Subcutaneous abdominal adipose tissue (tissue), 5 donors: Measurements from ENCODE around the gene RNF44.

Source experiments
- H3K27ac ChIP-seq: one replicate; pipeline ENCODE4 v1.7.0; 2013; ENCODE audit warnings: low read depth, mild to moderate bottlenecking, inconsistent platforms, low read length, moderate library complexity
- H3K27me3 ChIP-seq, 5 donors: one replicate each; pipeline ENCODE4 v1.7.0; 2013; ENCODE audit warnings: low read length in 5 of 5, inconsistent platforms in 1 of 5; ENCODE audit not compliant: control insufficient read depth in 5 of 5, insufficient read depth in 4 of 5
- H3K36me3 ChIP-seq, 5 donors: one replicate each; pipeline ENCODE4 v1.7.0; 2013; ENCODE audit warnings: low read length in 5 of 5; ENCODE audit not compliant: control insufficient read depth in 5 of 5, insufficient read depth in 5 of 5
- H3K4me1 ChIP-seq, 5 donors: one replicate each; pipeline ENCODE4 v1.7.0; 2013; ENCODE audit warnings: low read length in 5 of 5, mild to moderate bottlenecking in 3 of 5, moderate library complexity in 1 of 5; ENCODE audit not compliant: control insufficient read depth in 5 of 5, insufficient read depth in 5 of 5
- H3K4me3 ChIP-seq, 5 donors: one replicate each; pipeline ENCODE4 v1.7.0; 2013; ENCODE audit warnings: low read length in 5 of 5, low read depth in 1 of 5
- H3K9ac ChIP-seq, 5 donors: one replicate each; pipeline ENCODE4 v1.7.0; 2013; ENCODE audit warnings: low read length in 5 of 5, mild to moderate bottlenecking in 4 of 5, moderate library complexity in 3 of 5
- H3K9me3 ChIP-seq, 5 donors: one replicate each; pipeline ENCODE4 v1.7.0; 2013; ENCODE audit warnings: low read length in 5 of 5; ENCODE audit not compliant: control insufficient read depth in 5 of 5
- donor health status: healthy.
- donor health status: healthy.
- donor health status: healthy.
- donor health status: healthy.
- donor health status: healthy.

RNF44 gene

DNA sequence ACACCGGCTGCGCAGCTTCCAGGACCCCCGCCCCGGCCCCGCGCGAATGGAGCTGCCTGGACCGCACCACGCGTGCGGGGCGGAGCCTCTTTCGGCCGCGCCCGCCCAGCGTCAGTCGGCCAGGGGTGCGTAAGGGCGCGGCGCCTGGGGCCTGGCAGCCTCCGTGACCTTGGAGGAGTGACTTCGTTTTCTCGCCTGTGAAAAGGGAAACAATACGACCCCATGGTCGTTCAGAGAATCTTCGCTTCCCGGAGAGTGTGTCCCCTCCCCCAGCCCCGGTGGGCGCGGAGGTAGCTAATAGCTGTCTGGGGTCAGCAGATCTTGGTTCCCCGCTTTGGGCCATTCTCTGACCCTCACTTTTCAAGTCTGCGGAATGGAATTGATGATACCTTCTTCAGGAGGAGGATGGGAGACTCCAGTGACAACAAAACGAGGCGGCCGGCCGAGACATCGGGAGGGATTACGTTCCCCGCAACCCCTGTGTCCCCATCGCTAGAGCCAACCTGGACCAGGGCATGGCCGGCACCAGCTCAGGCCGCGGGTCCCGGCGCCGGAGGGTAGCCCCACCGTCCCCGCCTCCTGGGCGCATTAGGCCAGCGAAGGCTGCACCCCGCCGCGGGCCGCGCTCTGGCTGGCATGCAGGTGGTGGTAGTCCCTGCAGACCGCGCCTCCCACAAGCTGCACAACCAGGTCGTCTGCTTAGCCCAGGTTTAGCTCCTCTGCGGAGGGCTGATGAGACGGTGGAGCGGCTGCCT, 6.4 kb upstream of the RNF44 start:
- Histone ChIP-seq H3K27ac (no peak overlapping the region), H3K9ac (peak overlapping the region; percentile 48 to 80 (median 57)), H3K36me3 (no peaks in the 10 kb centered on the region), H3K4me3 (peak overlapping the region; percentile 74 to 89 (median 77)), H3K4me1 (peaks cover 2 to 31% (median 27%) of the 10 kb centered on the region in 5 donors), H3K9me3 (no peaks in the 10 kb centered on the region), H3K27me3 (peaks cover 0 to 4% (median 0%) of the 10 kb centered on the region in 5 donors)

- peak overlapping the region; percentile 69 to 89 (median 77) for H3K4me3 ChIP-seq
- H3K27me3 ChIP-seq: peaks cover 0 to 4% (median 0%) of the 10 kb centered on the region in 5 donors
- H3K27ac ChIP-seq: no peak overlapping the region
- no peaks in the 10 kb centered on the region for H3K9me3 ChIP-seq
- H3K36me3 ChIP-seq: no peaks in the 10 kb centered on the region
- H3K4me1 ChIP-seq: peaks cover 2 to 38% (median 33%) of the 10 kb centered on the region in 5 donors
- H3K9ac ChIP-seq: peak overlapping the region in 4 of 5 donors; percentile 58 to 67 (median 64)
Measured at GRCh38 chr5:176542596-176543427, 5.6 kb upstream of the RNF44 start.

DNA sequence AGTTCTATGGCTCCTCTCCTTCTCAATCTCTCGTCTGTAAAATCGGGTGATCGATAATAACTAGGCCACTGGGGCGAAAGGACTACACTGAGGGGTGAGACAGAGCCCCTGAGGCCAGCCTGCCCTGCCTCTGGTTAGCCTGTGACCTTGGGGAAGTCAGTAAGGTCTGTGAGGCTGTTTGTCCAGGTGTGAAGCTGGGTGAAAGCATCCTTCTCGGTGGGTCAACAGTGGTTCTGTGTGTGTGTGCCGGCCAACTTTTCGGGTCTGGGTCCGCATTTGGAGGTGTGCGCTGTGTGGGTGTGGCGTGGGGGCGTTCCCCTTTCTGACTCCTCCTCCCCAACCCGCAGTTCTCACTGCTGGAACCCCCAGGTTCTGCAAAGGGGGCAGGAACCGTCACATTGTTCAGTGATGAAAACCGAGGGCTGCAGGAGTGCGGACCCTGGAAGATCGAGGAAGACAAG, 5.0 kb upstream of the RNF44 start:
- Histone ChIP-seq H3K27me3 (no peaks in the 10 kb centered on the region), H3K9ac (peak overlapping the region in 3 of 5 donors; percentile 28 to 67 (median 64)), H3K27ac (no peak overlapping the region), H3K4me1 (peaks cover 2 to 38% (median 33%) of the 10 kb centered on the region in 5 donors), H3K4me3 (peak overlapping the region; percentile 58 to 89 (median 70)), H3K36me3 (no peaks in the 10 kb centered on the region), H3K9me3 (no peaks in the 10 kb centered on the region)

DNA sequence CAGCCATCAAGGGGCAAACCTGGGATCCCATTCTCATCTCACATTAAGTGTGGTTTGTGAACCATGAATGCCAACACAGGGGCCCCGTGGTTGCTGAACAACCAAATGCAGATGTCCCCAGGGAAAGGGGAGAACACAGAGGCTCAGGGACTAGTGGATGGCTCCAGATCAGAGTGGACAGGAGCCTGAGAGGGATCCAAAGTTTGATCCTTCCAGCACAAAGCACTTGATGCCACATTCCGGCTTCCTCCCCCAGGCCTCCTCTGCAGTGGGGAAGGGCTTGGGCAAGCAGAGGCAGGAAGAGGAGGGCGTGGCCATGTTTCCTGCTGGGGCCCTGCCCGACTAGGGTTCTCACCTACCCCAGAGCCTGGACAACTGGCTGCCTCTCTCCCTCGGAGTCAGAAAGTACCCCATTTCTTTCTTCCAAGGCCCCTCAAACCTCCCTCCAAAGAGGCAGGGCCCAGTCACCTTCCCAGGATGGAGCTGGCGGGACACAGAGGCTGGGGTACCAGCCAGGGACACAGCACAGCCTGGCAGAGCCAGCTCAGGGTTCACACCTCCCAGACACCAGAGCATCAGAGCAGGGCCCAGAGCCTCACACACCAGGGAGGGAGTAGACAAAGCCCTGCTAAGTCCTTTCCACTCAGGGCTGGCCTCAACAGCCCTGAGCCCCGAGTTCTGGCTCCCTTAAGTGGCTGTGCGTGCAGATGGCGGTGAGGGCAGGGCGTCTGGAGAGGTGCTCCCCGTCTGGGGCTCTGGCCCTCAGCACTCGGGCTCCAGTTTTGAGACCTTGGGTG, 4.3 kb upstream of the RNF44 start:
- Histone ChIP-seq H3K27me3 (no peaks in the 10 kb centered on the region), H3K36me3 (no peaks in the 10 kb centered on the region), H3K4me3 (peak overlapping the region in 2 of 5 donors; percentile 1 to 77), H3K9ac (peak overlapping the region in 1 of 5 donors; percentile 28), H3K4me1 (peaks cover 2 to 38% (median 33%) of the 10 kb centered on the region in 5 donors), H3K27ac (no peak overlapping the region), H3K9me3 (no peaks in the 10 kb centered on the region)

DNA sequence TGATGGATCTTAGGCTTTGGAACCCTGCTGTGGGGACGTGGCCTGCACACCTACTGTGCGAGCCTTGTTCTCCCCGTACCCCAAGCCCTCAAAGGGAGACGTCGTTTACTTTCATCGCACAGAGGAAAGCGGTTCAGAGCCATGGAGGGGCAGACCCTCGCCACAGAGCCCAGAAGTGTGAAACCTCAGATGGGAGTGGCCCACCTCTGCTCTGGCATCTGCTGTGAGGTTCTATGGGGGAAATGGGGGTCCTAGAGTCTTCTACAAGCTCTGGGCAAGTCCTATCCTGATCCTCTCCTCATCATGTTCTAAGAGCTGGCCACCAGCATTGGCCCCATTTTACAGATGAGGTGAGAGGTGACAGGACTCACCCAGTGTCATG, 3.7 kb upstream of the RNF44 start:
- H3K9ac ChIP-seq: peak overlapping the region in 1 of 5 donors; percentile 28
- no peaks in the 10 kb centered on the region for H3K36me3 ChIP-seq
- no peak overlapping the region for H3K27ac ChIP-seq
- no peaks in the 10 kb centered on the region for H3K9me3 ChIP-seq
- H3K4me1 ChIP-seq: peaks cover 5 to 43% (median 39%) of the 10 kb centered on the region in 5 donors
- no peaks in the 10 kb centered on the region for H3K27me3 ChIP-seq
- peak overlapping the region in 1 of 5 donors; percentile 15 for H3K4me3 ChIP-seq

- Histone ChIP-seq H3K9me3 (no peaks in the 10 kb centered on the region), H3K9ac (no peak overlapping the region), H3K27ac (no peak overlapping the region), H3K27me3 (no peaks in the 10 kb centered on the region), H3K4me1 (peaks cover 7 to 47% (median 43%) of the 10 kb centered on the region in 5 donors), H3K36me3 (no peaks in the 10 kb centered on the region), H3K4me3 (no peak overlapping the region)
Measured at GRCh38 chr5:176540476-176540899, 3.3 kb upstream of the RNF44 start.

DNA sequence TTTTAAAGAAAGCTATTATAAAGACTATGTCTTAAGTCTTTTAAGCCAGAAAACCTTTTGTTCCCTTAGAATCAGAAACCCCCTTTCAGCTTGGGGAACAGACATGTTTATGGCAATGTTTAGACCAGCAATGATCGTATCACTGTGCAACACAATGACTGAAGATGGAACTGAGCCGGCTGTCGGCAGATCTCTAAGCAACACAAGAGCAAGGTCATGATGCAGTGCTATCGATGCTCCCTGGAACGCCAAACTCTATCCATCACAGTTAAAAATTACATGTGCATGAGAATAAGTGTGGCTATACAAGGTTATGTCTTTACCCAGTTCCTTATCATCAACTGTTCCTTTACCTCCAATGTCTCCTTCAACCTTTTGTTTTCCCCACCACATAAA, 1.8 kb upstream of the RNF44 start:
- Histone ChIP-seq H3K27ac (no peak overlapping the region), H3K9ac (no peak overlapping the region), H3K4me1 (peaks cover 20 to 60% (median 56%) of the 10 kb centered on the region in 5 donors)

DNA sequence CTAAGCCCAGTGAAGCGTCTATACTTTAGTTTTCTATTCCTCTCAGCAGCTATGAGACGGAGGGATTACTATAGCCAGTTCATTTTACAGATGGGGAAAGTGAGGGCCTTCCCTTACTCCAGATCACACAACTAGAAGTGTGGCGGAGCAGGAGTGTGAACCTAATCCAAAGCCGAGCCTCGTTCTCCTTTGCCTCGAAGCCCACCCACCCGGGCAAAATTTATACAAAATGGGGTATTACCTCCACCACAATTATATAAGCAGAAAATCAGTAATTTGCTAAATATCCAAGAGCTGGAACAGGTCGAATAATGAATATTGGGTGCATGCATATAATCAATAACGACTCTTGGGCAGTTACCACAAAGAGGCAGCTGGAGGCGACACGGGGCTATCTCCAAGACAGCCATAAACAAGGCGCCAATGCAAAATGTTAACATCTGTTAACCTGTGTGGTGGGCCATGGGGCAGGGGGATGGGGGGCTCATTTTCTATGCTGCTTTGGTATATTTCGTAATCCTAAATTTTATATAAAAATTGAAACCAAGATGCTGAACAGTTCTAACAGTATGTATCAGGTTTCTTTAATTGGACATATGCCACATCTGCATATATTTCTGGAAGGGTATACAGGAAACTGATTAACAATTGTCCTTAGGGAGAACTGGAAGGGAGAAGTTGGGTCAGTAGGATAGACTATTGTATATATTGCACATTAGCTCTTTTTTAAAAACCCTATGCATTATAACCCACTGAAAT, 1.2 kb upstream of the RNF44 start:
- Histone ChIP-seq H3K4me3 (peak overlapping the region; percentile 44 to 98 (median 92)), H3K4me1 (peaks cover 22 to 60% (median 56%) of the 10 kb centered on the region in 5 donors), H3K27me3 (no peaks in the 10 kb centered on the region), H3K9me3 (no peaks in the 10 kb centered on the region), H3K27ac (peak overlapping the region; percentile 98), H3K9ac (peak overlapping the region in 3 of 5 donors; percentile 27 to 94 (median 48)), H3K36me3 (no peaks in the 10 kb centered on the region)

More for the DNA sequence above, 1.8 kb upstream of the RNF44 start:
- no peaks in the 10 kb centered on the region for H3K27me3 ChIP-seq
- no peaks in the 10 kb centered on the region for H3K36me3 ChIP-seq
- H3K4me3 ChIP-seq: no peak overlapping the region
- H3K9me3 ChIP-seq: no peaks in the 10 kb centered on the region
